OCI-LY1 (cell line): ENCODE results near the gene USP49.

Experiments
- H2AFZ ChIP-seq: fragments of 200-600 bp; sonication (generic), shearing (Covaris generic); 2 replicates; pipeline ENCODE4 v1.6.0; 2014; ENCODE audit warnings: antibody characterized with exemption, mild to moderate bottlenecking, low read length
- H3F3A ChIP-seq: fragments of 200-600 bp; sonication (generic), shearing (Covaris generic); 2 replicates; pipeline ENCODE4 v1.6.0; 2014; ENCODE audit warnings: mild to moderate bottlenecking, antibody characterized with exemption, low read length, moderate library complexity; ENCODE audit not compliant: insufficient read depth
- H3K27ac ChIP-seq: fragments of 200-600 bp; sonication (generic); 2 replicates; pipeline ENCODE4 v1.5.1; 2014; ENCODE audit warnings: low read length, mixed run types, mild to moderate bottlenecking, low read depth; ENCODE audit not compliant: poor library complexity, severe bottlenecking
- H3K27me3 ChIP-seq: fragments of 200-600 bp; sonication (generic); 2 replicates; pipeline ENCODE4 v1.6.0; 2014; ENCODE audit warnings: antibody characterized with exemption, mild to moderate bottlenecking, low read length, moderate library complexity; ENCODE audit not compliant: insufficient read depth
- H3K36me3 ChIP-seq: fragments of 200-600 bp; sonication (generic); 2 replicates; pipeline ENCODE4 v1.6.1; 2014; ENCODE audit warnings: mild to moderate bottlenecking, antibody characterized with exemption, low read length, moderate library complexity, mixed read lengths; ENCODE audit not compliant: insufficient read depth
- H3K4me1 ChIP-seq: fragments of 200-600 bp; sonication (generic); 2 replicates; pipeline ENCODE4 v1.5.1; 2014; ENCODE audit warnings: mild to moderate bottlenecking, low read length, moderate library complexity; ENCODE audit not compliant: insufficient read depth, severe bottlenecking
- H3K4me2 ChIP-seq: fragments of 200-600 bp; sonication (generic), shearing (Covaris generic); 2 replicates; pipeline ENCODE4 v1.6.1; 2014; ENCODE audit warnings: low read length
- H3K4me3 ChIP-seq: fragments of 200-600 bp; sonication (generic); 2 replicates; pipeline ENCODE4 v1.5.1; 2014; ENCODE audit warnings: low read length, low read depth, mild to moderate bottlenecking, mixed read lengths; ENCODE audit not compliant: poor library complexity, severe bottlenecking
- H3K79me2 ChIP-seq: fragments of 200-600 bp; shearing (Covaris generic); 2 replicates; pipeline ENCODE4 v1.6.1; 2016; ENCODE audit warnings: mixed run types, low read length, mixed read lengths; ENCODE audit not compliant: insufficient read depth
- H3K9ac ChIP-seq: fragments of 200-600 bp; sonication (generic), shearing (Covaris generic); 2 replicates; pipeline ENCODE4 v1.6.1; 2014; ENCODE audit warnings: mild to moderate bottlenecking, low read length, mixed read lengths
- H3K9me2 ChIP-seq: fragments of 200-600 bp; sonication (generic), shearing (Covaris generic); 2 replicates; pipeline ENCODE4 v1.6.1; 2014; ENCODE audit warnings: low read depth, mild to moderate bottlenecking, low read length, mixed read lengths
- H3K9me3 ChIP-seq: fragments of 200-600 bp; shearing (Covaris generic); 2 replicates; pipeline ENCODE4 v1.6.1; 2014; ENCODE audit warnings: low read length, mixed read lengths
- H4K20me1 ChIP-seq: fragments of 200-600 bp; sonication (generic), shearing (Covaris generic); 2 replicates; pipeline ENCODE4 v1.6.0; 2016; ENCODE audit warnings: mild to moderate bottlenecking, low read length; ENCODE audit not compliant: insufficient read depth
- CTCF ChIP-seq: fragments of 200-600 bp; sonication (generic), shearing (Covaris generic); IDR thresholded peaks from 2 replicates; pipeline ENCODE4 v1.5.1; 2017; ENCODE audit warnings: mild to moderate bottlenecking, antibody characterized with exemption, low read length, moderate library complexity, mixed read lengths
- EZH2 ChIP-seq: fragments of 200-600 bp; sonication (generic), shearing (Covaris generic); IDR thresholded peaks from 2 replicates; pipeline ENCODE4 v1.8.0; 2017; ENCODE audit warnings: borderline replicate concordance, mixed run types, mild to moderate bottlenecking, antibody characterized with exemption, low read length, moderate library complexity, mixed read lengths

USP49 gene

DNA sequence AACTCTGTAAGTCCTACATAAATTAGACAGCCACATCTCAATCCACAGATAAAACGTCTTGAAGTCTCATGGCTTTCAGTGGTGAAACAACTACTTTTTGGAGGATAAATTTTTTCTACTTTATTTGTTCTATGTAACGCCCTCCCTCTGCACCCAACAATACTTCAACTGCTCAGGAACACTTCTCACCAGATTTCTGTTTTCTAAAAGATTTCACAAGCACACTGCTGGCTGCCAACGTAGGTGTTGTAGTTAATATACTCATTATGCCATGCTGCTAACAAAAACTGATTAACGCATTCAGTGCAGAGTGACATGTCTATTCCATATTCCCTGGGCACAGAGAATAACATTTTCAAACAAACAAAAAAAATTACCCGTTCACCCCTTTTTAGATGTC, 10.2 kb downstream of the USP49 start:
- no peaks in the 10 kb centered on the region for H3K9me2 ChIP-seq
- no peak overlapping the region for H3K4me2 ChIP-seq
- H3F3A ChIP-seq = no peaks in the 10 kb centered on the region
- H3K9me3 ChIP-seq = no peaks in the 10 kb centered on the region
- H3K4me3 ChIP-seq = no peak overlapping the region
- H2AFZ ChIP-seq = no peak overlapping the region
- no peaks in the 10 kb centered on the region for H3K4me1 ChIP-seq
- TF ChIP-seq EZH2 (no peak), CTCF (no peak)
- H3K9ac ChIP-seq = no peak overlapping the region
- H3K27me3 ChIP-seq = no peaks in the 10 kb centered on the region
- H3K79me2 ChIP-seq = peaks cover 6% of the 10 kb centered on the region; the same call in 1 of the 2 replicates
- H3K27ac ChIP-seq = no peak overlapping the region
- H3K36me3 ChIP-seq = peaks cover 14% of the 10 kb centered on the region; the same call in 1 of the 2 replicates
- H4K20me1 ChIP-seq = no peaks in the 10 kb centered on the region

DNA sequence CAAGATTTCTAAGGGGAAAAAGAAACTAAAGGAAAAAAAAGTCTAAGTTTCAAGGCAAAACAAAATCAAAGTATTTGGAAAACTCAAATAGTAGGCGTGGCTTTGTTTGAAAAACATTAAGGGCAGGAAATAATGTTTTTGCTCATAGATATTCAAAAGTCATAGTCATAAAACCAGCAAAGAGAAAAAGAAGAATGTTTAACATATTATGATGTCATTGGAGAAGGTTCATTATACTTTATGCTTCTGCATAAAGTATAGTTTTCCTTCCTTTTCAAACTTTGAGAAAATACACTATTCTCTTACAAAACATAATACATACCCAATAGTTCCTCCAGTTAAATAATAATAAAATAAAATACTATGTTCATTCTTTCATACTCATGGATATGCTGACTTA, 13.7 kb downstream of the USP49 start:
- H3K79me2 ChIP-seq = peaks cover 6% of the 10 kb centered on the region; the same call in 1 of the 2 replicates
- no peaks in the 10 kb centered on the region for H4K20me1 ChIP-seq
- no peaks in the 10 kb centered on the region for H3K9me3 ChIP-seq
- H3K36me3 ChIP-seq = peaks cover 21% of the 10 kb centered on the region
- H3K9ac ChIP-seq = no peak overlapping the region
- H3K9me2 ChIP-seq = no peaks in the 10 kb centered on the region
- no peak for TF ChIP-seq CTCF
- no peak for TF ChIP-seq EZH2
- H3K4me2 ChIP-seq = no peak overlapping the region
- no peaks in the 10 kb centered on the region for H3F3A ChIP-seq
- H3K27me3 ChIP-seq = no peaks in the 10 kb centered on the region
- no peaks in the 10 kb centered on the region for H3K4me1 ChIP-seq
- no peak overlapping the region for H3K4me3 ChIP-seq
- no peak overlapping the region for H2AFZ ChIP-seq
- no peak overlapping the region for H3K27ac ChIP-seq

DNA sequence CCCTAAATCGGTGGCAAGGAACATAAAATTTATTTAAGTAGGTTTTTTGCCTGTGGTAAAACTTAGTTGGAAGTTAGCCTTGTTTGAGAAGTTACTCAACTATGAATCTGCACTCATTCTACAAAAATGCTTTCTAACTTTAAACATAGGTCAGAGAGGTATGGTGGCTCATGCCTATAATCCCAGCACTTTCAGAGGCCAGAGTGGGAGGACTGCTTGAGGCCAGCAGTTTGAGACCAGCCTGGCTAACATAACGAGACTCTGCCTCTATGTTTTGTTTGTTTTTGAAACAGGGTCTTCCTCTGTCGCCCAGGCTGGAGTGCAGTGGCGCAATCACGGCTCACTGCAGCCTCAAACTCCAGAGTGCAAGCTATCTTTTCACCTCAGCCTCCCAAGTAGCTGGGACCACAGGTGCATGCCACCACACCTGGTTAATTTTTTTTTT, 16.2 kb downstream of the USP49 start:
- Histone ChIP-seq H3K79me2 (no peaks in the 10 kb centered on the region), H2AFZ (no peak overlapping the region), H3K9me2 (no peaks in the 10 kb centered on the region), H3K36me3 (peaks cover 14% of the 10 kb centered on the region), H3K27ac (no peak overlapping the region), H3K4me3 (no peak overlapping the region), H3K27me3 (no peaks in the 10 kb centered on the region), H4K20me1 (no peaks in the 10 kb centered on the region), H3K4me2 (no peak overlapping the region), H3K9me3 (no peaks in the 10 kb centered on the region), H3F3A (no peaks in the 10 kb centered on the region), H3K9ac (no peak overlapping the region), H3K4me1 (no peaks in the 10 kb centered on the region)
- TF ChIP-seq EZH2 (no peak), CTCF (no peak)
